NCI-H1092 (cell line): Measurements from ENCODE around the gene HCN3.

Experiments used
- DNase-seq: peaks from one replicate; lab custom pipeline; 2025; lab: John Stamatoyannopoulos, UW

The HCN3 gene

DNA sequence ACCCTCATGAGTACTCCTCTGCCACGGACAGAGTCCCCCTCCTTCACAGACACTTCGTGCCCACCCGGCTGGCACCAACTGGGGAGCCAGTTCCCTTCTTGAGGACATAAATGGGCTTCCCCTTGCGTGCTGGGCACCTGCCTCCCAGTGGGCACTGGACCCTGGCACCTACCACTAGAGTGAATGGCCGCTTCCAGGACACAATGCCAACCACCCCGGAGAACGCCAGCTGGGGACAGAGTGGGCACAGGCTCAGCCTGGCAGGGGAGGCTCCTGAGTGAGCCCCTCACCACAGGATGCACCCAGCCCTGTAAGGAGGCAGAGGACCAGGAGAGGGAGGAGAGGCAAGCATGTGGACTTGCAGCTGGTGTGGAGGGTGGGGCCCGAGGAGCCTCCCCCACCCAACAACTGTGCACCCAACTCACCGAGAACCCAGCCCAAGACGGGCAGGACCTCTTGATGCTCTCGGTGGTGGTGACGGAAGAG lies 23.0 kb upstream of the HCN3 start:
- no peak for DNase-seq

DNA sequence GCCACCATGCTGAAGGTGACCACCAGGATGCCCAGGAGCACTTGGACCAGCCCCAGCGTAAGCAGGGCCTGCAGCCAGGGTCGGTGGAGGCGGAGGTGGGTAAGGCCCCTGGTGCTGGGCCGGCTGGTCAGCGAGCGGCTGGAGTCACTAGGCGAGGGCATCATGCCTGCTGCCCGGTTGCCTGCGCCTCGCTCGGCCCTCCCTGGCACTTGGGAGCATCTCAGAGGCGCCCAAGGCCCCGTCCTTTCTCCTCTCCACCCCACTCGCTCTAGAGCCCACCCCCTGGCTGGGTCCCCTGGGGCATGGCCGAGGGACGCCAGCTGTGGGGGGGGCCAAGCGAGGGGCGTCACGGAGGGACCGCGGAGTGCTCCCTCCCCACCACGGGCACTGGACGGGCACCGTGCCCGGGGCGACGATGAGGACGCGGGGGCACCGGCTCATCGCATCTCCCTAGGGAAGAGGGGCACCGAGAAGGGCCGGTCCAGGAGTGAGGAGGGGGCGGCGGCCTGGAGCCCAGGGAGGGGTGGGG lies 22.5 kb upstream of the HCN3 start:
- DNase-seq: peak; percentile 63

DNA sequence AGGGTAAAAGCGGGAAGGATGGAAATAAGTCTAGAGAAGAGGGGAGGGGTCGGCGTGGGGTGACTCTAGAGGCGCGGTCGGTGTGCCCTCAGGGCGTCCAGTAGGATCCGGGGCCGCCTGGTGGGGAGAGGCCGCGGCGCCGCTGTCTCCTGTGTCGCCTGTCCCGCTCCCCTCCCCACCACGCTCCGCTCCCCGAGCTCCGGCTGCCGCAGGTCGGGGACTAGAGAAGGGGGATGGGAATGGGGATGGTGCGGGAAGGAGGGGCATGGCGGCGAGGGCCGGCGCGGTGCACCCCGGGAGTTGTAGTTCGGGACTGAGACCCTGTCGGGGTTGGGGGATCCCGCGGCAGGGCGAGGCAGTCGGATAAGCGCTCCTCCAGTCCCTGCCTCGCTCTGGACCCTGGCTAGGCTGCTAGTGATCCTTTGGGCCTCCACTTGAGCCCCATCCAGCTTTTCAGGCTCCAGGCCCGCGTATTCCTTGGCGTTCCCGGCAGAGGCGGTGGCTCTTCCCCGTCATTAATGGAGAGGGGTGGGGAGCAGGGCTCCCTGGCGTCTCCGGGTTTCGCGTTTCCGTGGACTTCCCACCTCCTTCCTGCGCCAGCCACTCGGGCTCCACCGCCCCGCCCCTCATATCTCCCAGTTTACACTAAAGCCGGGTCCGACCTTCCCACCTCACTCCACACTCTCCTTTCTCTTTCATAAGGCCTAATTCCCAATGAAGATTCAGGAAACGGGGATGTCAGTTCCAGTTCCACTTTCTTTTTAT lies 21.8 kb upstream of the HCN3 start, which contains the start of gene ENTREP3:
ENTREP3 (minus strand) TSS at position 241 of the 765 bp plus-strand sequence. CDS start 606 bp downstream, outside the sequence.
- DNase-seq: peak; percentile 78

DNA sequence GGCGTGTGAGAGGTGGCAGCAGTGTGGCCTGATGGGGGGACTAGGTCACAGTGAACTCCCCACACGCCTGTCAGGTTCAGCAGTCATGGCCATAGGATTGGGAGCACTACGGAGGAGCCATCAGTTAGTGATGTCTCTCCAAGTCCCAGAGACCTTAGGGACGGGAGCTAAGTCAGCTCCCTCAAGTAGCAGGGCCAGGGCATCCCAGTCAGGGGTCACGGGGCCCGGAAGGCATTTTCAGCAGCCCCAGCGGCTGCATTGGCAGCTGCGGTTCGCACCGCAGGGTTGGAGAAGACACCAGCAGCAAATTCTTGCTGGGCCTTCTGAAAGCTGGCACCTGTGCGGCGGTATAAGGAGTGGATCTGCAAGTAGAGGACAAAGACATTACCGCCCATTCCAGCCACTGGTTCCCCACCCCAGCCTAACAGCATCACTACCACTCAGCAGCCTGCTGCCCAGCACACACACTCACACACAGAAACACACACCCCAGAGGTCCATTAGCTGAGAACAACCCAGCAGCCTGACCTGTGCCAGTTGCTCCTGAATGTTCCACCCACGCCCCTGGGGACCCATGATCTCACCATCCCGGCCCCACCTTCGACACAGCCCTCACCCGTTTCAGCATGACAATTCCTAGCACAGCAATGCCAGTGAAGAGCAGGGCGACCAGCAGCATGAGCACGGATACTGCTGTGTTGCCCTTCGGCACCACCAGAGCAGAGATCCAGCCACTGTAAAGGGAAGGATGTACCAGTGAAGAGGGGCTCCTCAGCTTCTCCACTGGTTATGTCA lies 21.0 kb upstream of the HCN3 start:
- no peak for DNase-seq

DNA sequence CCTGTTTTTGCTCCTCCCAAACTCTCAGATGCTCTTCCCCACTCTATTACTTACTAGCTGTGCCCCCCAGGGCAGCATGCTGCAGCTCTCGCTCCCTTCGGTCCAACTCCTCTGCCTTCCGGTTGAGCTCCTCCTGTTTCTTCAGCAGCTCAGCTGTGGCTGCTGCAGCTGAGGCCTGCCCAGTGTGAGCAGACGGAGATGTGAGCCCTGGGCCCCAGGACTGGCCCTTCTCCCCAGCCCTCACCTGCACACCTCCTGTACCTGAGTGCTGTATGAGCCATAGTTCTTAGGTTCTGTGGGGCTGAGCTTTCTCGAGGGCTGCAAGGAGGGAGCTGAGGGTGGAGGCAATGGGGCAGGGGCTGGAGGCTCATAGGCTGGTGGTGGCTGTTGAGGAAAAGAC lies 17.0 kb upstream of the HCN3 start:
- DNase-seq: no peak

DNA sequence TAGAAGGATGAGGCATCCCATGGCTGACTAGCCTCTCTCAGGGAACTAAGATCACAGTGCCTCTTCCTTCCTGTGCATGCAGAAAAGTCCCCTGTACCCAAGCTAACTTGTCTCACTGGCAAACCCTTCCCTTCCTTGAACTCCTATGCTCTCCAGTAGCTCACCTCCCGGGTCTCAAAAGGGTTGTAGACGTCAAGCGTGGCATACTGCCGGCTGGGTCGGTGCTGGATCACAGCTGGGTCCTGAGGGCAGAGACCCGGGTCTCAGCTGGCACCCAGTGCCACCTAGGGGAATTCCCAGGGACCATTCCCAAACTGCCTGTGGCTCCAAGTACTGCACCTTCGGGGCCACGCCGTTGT lies 15.8 kb upstream of the HCN3 start:
- no peak for DNase-seq

DNA sequence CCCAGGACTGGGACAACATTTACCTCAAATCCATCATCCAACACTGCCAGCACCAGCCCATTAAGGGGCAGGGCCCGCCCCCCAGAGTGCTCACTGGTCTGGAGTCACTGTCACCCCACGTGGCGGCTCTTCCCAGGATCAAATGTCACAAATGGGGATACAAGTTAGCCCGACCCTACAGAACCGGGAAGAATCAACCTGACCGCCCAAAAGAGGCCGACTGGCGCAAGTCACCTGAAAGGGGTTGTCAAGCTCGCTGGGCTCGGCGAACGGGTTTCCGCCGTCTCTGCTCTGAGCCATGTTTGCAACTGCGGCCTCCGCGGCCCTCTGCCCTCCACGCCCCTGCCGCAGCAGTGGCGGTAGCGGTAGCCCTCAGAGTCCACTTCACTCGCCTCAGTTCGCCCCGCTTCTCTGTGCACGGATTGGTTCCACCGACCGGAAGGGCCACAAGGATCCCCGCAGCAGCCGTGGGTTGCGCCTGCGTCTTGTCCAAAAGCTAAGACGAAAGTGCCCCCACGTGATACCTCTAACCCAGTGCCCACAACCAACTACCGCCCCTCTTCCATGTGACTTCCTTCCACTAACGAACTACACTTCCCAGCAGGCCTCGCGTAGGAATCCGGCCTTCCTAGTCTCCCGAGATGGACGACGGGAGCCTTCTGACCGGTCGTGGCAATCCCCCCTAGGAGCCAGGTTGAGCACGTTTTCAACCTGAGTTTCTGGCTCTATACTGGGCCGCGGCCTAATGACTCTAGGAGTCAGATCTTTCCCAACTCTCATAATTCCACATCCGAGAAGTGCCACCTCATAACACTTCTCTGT lies 15.2 kb upstream of the HCN3 start, which contains the start of gene SCAMP3:
SCAMP3 (minus strand) TSS at position 509 of the 822 bp plus-strand sequence; CDS start at position 300, 209 bp downstream.
- peak; percentile 98 for DNase-seq

DNA sequence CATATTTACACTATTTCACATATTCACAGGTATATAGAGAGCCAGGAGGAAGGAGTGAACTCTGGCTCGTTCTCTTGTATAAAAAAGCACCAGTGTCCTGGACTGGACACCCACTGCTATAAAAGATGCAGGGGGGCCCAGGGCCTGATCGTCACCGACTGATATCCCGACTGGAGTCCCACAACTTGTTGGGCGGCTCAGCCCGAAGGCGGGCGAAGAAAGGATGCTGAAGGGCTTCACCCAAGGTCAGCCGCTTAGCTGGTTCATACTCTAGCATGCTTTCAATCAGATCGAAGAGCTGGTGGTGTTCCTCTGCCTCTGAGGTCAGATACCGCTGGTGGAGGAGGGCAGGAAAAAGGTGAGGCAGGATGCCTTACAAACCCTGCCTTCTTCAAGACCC lies 14.2 kb upstream of the HCN3 start:
- no peak for DNase-seq

DNA sequence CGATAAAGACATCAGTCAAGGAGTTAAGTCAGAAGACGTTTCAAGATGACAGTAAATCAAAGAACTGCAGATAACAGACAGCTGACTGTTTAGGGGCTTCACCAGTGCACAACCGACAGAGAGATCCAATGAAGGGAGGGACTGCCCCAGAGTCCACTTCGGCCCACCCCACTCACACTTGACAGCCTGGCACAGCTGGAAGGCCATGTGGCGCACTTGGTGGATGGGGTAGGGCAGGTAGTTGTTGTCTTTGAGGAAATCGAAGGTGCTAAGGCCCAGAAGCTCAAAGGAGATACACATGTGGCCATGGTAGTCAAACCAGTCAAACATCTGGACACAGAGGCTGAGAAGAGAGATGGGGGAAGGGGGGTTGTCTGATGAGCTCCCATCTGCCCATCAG lies 10.7 kb upstream of the HCN3 start:
- DNase-seq: no peak

DNA sequence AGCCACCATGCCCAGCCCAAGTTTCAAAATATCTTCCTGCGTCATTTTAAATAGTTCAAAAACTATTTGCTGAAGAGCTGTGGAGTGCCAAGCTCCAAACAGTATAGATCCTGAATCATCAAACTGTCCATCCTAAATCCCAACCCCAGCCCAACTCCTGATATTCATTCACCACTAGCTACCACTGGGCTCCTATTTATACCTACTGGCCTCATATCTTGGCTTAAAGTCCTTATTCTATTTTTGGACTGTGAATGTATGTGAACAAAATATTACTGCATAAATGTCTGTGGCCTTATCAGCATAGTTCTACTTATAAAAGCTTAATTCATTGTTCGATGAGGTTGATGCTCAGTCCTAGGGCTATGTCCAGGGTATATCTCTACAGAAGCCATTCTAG lies 9.9 kb upstream of the HCN3 start:
- no peak for DNase-seq

DNA sequence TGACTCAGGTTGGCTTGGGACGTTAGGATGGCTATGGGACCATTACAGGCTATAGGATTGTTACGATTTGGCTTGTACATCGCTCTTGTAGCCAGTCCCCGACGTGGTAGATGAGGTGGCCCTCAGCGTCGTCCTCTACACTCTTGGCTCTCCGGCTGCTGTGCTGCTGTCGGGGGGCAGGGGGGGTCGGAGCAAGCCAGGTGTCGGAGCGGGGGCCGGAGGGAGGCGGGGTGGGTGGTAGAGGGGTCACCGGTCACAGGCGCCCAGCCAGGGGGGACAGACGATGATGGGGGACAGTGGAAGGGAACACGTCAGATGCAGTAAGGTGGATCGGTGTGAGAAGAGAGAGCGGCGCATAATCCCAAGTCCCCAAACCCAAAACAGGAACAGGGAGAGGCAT lies 8.6 kb upstream of the HCN3 start:
- no peak for DNase-seq

DNA sequence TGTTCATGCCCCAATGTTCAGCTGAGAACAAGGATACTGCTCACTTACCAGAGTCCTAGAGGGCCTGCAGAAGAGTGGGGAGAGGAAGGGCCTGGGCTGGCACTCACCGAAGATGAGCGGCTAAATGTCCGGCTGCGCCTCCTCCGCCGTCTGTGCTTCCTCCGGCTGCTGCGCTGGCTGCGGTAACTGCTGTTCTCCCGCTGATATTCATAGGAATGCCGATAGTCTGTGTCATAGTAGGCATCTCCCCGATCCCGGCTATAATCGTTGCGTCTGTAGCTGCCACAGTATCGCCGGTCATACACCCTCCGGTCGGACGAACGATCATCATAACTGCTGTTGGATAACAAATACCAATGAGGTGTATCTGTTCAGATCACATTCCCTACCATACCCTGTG lies 7.9 kb upstream of the HCN3 start:
- DNase-seq: no peak

DNA sequence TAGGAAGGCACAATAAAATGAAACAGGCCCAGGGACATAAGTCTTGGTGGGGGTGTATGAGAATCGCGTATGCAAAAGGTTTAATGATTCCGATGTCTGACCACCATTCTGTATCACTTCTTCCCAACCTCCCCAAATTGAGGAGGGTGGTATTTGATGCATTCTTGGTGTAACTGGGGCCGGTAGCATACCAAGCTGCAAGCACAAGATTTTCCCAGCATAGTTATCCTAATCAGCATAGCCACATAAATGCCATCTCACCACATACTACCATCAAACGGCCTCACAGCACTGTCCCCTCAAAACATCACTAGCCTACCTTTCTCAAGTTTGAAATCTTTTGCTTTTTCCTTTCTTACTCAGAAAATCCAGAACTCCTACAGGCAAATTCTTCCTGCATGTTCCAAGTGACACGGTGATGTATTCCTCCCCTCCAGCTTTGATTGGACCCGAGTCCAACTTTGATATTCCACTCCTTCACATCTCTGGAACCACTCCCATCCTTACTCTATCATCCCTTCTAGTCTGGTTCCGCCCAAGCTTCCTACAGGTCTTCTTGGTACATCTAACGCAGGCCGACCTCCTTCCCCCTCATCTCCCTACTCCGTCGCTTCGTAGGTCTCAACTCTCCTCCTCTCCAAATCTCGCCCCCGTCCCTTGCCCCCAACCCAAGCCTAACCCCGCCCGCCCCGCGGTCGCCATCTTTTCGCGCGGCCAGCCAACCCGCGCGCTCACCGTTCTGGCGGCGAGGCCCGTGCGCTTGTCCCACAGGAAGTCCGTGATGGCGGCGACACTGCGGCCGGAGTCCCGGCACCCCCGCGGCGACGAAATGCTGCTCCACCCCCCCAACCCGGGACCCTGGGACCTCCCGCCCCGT lies 4.6 kb upstream of the HCN3 start:
- peak; percentile 71 for DNase-seq

DNA sequence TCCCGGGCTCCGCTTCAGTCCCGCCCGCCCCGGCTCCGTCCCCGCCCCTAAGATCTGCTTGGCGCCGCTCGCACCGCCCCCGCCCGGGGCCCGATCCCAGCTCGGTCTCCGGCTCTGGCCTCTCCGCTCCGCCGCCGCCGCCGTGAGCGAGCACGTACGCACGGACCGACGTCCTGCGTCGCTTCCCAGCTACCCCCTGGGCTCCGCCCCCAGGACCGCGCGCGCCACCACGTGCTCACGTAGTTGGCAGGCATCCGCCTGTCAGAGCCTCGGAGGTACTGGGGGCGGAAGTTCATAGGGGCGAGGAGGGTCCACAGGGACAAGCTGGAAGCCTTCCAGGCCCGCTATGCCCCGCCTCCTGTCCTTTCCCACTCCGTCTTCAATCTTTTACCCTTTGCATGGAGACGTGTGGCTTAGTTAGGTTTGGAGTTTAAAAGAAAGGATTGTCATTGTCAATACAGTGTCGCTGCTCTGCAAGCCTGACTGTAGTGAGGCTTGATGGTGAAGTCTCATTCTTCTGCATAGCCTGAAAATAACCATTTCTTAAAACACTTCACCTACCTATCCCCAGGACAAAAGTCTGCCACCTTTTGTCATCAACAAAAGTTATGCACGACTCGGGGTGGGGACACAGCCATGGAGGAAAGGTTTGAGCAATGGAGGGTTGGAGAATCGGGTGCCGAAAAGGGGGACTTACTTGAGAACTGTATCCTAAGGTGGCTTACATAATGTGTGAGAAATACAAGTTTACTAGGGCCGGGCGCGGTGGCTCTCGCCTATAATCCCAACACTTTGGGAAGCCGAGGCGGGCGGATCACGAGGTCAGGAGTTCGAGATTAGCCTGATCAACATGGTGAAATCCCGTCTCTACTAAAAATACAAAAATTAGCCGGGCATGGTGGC lies 3.7 kb upstream of the HCN3 start, which contains the start of gene CLK2:
CLK2 (minus strand) TSS at position 162 of the 903 bp plus-strand sequence. CDS start 2,527 bp downstream, outside the sequence.
- peak; percentile 98 for DNase-seq

DNA sequence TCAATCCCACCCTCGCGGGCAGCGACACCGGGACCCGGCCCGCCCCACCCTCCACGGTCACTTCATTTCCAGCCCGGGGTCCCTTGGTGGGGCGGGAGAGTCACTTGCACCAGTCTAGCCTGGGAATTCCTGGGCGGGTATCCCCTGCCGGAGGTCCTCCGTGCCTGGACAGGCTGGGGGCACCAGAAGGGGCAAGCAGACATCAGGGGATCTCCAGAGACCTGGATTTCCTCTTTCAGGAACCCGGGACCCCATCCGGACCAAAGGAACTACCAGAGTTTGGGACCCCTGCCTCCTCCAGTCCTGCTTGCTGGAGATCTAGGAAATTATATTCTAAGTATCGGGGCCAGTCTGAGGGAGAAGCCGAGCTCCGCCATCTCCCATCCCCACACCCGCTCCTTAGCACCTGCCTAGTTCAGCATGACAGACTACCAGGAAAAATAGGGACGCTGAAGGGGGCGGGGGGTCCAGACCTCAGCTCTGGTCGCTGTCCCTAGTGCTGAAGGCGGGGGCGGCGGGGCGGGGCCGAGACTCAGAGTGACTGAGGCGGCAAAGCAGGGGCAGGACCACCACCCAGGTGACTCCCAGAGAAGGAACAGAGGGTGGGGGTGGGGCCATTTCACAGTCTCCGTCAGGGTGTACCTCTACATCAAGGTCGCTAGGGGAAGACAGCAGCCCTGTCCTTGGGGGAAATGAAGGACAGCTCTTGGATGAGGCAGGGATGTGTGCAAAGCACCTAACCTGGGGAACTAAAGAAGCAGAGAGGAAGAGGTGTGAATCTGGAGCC lies 832 bp downstream of the HCN3 start:
- DNase-seq: peak; percentile 73

DNA sequence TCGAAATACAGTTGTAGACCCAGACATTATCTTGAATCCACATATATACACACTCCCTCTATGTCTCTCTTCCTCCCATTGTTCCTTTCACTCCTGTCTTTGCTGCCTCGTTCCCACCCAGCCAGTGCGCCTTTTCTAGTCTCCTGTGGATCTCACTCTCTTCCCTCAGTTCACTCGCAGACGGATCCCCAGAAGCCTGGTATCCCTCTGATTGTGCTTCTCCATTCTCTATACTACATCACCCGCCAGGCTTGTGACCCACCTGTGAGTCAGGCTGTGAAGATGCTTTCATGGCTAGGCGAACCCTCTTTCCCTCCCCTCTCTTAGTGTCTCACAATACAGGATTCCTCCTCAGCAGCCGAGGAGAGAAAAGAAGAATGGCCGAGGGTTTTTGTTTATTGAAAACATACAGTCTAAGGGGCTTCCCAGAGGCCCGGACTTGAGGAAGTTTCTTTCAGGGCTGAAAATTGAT lies 1.5 kb downstream of the HCN3 start:
- DNase-seq: no peak

DNA sequence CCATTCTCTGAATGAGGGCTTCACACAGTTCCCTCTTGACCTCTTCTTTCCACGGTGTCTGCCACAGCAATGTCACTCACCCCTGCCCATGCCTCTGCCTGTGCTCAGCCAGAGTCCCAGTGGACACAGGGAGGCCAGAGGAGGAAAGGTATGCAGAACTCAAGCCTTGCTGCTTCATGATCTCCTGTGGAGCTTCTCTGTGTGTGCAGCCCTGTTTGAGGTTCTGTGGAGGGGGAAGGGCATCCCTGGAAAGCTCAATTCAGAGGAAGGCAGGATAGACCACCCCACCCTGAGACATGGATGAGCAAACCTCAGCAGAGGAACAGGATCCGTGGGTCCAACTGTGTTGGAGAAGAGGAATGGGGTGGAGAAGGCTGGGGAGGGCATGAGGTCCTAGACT lies 2.0 kb downstream of the HCN3 start:
- no peak for DNase-seq

DNA sequence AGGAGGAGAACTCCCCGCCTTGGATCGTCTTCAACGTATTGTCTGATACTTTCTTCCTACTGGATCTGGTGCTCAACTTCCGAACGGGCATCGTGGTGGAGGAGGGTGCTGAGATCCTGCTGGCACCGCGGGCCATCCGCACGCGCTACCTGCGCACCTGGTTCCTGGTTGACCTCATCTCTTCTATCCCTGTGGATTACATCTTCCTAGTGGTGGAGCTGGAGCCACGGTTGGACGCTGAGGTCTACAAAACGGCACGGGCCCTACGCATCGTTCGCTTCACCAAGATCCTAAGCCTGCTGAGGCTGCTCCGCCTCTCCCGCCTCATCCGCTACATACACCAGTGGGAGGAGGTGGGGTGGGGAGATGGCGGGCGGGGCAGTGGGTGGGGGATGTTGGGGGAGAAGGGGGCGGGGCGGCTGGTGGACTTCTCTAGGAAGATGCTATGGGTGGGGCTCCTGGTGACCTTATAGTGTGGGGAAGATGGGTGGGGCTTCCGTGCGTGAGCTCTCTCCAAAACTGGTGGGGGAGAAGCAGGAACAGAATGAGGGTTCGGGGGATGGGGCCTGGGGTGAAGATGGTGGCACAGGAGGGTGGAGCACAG lies 5.3 kb downstream of the HCN3 start:
- no peak for DNase-seq
